GM12864 (cell line): ENCODE results near the gene ACER2.
"Not testable (repeated sequence)": the region's sequence is repeated elsewhere in the genome, so short reads cannot be mapped to it uniquely, and the experiment has no call there.

ENCODE experiments used
- DNase-seq: peaks from one replicate; pipeline ENCODE4 v3.0.0-alpha.2; 2011; ENCODE audit warnings: low read depth
- H3K4me3 ChIP-seq: 2 replicates; pipeline ENCODE4 v1.5.1; 2011; ENCODE audit warnings: mild to moderate bottlenecking, low read depth, low read length, control low read depth
- TF ChIP-seq, protein P1 (sequence below): IDR thresholded peaks from 2 replicates; pipeline ENCODE4 v1.5.1; 2011; ENCODE audit warnings: low read depth, mild to moderate bottlenecking, moderate library complexity, low read length, control low read depth, inconsistent platforms; ENCODE audit errors: missing control alignments

Gene ACER2

DNA sequence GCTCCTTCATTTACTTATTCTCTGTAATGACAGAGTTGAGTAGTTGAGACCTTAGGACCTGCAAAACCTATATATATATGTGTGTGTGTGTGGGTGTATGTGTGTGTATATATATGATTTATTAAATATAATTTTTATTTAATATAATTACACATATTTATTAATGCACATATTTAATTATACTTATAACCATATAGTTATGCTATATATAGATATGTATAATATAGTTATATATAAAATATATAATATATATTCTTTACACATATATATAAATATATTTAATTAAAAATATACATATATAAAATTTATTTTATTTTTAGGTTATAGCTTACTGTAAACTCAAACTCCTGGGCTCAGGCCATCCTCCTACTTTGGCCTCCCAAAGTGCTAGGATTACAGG, 23.7 kb downstream of the ACER2 start:
- no peak for DNase-seq
- H3K4me3 ChIP-seq = no peak overlapping the region
- TF ChIP-seq, protein P1, sequence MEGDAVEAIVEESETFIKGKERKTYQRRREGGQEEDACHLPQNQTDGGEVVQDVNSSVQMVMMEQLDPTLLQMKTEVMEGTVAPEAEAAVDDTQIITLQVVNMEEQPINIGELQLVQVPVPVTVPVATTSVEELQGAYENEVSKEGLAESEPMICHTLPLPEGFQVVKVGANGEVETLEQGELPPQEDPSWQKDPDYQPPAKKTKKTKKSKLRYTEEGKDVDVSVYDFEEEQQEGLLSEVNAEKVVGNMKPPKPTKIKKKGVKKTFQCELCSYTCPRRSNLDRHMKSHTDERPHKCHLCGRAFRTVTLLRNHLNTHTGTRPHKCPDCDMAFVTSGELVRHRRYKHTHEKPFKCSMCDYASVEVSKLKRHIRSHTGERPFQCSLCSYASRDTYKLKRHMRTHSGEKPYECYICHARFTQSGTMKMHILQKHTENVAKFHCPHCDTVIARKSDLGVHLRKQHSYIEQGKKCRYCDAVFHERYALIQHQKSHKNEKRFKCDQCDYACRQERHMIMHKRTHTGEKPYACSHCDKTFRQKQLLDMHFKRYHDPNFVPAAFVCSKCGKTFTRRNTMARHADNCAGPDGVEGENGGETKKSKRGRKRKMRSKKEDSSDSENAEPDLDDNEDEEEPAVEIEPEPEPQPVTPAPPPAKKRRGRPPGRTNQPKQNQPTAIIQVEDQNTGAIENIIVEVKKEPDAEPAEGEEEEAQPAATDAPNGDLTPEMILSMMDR = no peak

DNA sequence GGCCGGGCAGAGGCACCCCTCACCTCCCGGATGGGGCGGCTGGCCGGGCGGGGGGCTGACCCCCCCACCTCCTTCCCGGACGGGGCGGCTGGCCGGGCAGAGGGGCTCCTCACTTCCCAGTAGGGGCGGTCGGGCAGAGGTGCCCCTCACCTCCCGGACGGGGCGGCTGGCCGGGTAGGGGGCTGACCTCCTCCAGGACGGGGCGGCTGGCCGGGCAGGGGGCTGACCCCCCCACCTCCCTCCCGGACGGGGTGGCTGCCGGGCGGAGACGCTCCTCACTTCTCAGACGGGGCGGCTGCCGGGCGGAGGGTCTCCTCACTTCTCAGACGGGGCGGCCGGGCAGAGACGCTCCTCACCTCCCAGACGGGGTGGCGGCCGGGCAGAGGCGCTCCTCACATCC, 24.9 kb downstream of the ACER2 start:
- not testable (repeated sequence) for H3K4me3 ChIP-seq, DNase-seq

DNA sequence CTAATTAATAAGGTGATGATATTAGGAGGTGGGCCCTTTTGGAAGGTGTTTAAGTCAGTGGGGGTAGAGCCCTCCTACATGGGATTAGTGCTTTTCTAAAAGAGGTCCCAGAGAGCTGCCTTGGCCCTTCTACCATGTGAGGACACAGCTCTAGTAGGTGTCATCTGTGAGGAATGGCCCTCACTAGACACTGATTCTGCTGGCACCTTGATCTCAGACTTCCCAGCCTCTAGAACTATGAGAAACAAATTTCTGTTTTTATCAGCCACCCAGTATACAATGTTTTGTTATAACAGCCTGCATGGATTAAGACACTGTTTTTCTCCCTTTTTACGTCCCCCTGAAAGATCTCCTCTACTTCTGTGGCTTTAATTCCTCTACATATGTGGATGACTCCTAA, 31.6 kb downstream of the ACER2 start:
- DNase-seq = no peak
- TF ChIP-seq, protein P1 = no peak
- H3K4me3 ChIP-seq = no peak overlapping the region

DNA sequence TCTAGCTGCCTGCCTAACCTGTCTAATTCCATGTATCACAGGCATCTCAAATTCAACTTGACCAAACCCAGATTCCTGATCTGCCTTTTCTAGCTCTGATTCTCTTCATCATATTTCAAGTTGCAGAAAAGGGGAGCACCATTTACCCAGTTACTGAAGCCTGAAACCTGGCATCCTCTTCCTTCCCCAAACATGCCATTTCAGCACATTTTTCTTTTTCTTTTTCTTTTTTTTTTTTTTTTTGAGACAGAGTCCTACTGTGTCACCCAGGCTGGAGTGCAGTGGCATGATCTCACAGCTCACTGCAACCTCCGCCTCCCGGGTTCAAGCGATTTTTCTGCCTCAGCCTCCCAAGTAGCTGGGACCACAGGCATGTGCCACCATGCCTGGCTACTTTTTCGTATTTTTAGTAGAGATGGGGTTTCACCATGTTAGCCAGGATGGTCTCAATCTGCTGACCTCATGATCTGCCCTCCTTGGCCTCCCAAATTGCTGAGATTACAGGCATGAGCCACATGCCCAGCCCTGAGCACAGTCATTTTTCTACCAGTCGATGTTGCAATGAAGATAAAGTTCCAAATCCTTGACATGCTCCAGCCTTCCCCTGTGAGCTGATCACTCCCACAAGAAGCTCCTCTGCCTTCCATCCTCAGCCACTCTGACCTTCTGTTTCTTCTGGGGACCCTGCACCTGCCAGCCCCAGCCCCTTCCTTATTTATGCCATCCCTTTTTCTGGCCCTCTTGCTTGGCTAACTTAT, 32.2 kb downstream of the ACER2 start:
- no peak for DNase-seq
- TF ChIP-seq, protein P1 = no peak
- H3K4me3 ChIP-seq = no peak overlapping the region

DNA sequence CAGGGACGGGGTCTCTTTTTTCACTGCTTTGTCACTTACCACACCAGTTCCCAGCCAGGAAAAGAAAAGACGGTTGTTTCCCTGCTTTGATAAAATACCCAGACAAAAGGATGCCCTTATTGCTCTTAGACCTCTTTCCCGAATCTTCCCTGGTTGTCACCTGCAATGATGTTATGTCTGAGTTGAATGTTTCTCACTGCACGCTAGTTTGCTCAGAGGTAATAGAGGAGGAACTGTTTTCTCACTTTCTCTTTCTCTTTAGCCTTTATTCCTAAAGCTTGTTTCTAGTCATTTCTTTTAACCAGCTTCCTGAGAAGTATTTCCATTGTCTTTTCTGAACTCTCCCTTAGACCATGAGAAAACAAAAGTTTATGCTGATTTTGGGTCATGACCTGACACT, 32.9 kb downstream of the ACER2 start:
- DNase-seq = no peak
- no peak overlapping the region for H3K4me3 ChIP-seq
- TF ChIP-seq, protein P1 = no peak

DNA sequence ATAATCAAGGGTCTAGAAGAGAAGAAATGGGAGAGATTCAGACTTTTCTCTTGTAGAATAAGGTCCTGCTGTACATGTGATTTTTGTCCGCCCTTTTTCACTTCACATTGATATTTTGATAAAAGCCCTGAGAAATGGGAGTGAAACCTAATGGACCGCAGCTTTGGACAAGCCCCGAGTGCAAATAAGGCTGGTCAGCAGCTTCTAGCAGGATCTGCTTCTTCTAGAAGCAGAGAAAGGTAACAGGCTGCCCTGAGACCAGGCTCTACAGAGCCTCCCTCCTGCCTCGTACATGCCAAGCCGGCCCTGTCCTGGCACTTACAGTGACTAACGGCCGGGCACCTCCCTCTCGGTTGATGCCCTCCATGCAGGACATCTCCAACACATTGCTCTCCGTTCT, 33.4 kb downstream of the ACER2 start:
- TF ChIP-seq, protein P1 = no peak
- DNase-seq = no peak
- H3K4me3 ChIP-seq = no peak overlapping the region

DNA sequence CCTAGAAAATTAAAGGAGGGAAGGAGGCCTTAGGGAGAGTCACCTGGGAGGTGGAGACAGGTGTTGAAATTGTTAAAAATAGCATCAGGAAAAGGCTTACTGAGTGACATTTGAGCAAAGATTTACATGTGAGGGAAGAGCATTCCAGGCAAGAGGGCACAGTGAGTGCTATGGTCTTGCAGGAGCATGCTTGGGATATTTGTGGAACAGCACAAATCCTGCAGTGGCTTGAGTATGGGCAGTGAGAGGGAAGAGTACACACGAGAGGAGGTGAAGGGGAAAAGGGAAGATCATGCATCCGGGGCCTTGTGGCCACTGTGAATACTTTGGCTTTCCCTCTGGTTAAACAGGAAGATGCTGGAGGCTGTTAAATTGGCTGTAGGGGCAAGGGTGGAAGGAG, 36.6 kb downstream of the ACER2 start:
- H3K4me3 ChIP-seq = no peak overlapping the region
- DNase-seq = no peak
- TF ChIP-seq, protein P1 = no peak
